ENCODE results near the gene PALD1.

DNA sequence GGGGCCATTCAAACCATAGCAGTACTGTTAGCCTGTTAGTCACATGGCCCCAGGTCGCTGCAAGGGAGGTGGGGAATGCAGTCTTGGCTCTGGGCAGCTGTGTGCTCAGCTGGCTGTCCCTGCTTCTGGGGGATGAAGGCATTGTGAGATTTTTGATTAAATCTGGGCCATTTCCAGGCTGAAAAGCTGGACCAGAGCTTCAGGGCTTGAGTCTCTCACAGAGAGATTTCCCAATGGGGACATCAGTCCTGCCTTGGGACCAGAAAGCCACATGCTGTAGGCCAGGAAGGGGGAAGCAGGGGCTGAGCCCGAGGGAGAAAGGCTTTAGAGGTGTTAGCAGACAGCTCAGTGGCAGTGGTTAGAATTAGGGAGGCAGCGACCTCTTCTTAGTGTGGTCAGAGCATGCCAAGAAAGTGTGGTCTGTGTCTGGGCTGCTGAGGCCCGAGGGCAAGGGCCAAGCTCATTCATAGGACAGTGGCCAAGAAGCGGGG, 33.6 kb downstream of the PALD1 start:
- TF ChIP-seq, protein P1, sequence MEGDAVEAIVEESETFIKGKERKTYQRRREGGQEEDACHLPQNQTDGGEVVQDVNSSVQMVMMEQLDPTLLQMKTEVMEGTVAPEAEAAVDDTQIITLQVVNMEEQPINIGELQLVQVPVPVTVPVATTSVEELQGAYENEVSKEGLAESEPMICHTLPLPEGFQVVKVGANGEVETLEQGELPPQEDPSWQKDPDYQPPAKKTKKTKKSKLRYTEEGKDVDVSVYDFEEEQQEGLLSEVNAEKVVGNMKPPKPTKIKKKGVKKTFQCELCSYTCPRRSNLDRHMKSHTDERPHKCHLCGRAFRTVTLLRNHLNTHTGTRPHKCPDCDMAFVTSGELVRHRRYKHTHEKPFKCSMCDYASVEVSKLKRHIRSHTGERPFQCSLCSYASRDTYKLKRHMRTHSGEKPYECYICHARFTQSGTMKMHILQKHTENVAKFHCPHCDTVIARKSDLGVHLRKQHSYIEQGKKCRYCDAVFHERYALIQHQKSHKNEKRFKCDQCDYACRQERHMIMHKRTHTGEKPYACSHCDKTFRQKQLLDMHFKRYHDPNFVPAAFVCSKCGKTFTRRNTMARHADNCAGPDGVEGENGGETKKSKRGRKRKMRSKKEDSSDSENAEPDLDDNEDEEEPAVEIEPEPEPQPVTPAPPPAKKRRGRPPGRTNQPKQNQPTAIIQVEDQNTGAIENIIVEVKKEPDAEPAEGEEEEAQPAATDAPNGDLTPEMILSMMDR (IDR thresholded peaks at IDR 0.05; ENCODE audit: insufficient read depth, low read depth, low read length): no peak
- TF ChIP-seq EZH2 (IDR thresholded peaks at IDR 0.05; ENCODE audit: insufficient read depth, low read length): no peak
